ENCODE data around the gene FAM83D. TPM values are rescaled to one million over a fixed set of nuclear protein-coding genes. Genes with fewer than 3 reads are reported as not detected.

FAM83D gene
- total and polyA plus RNA-seq, 2 of the 4 experiments (the other 2 are of a cell fraction): 20.4 to 26.4 TPM

- Histone ChIP-seq H3K9me3 (ENCODE audit: control insufficient read depth, insufficient read depth, low read length) (no peaks in the 10 kb centered on the region), H3K79me1 (ENCODE audit: low read depth in 1 of 2, low read length in 2 of 2) (peaks cover 35 to 68% of the 10 kb centered on the region in 2 experiments), H3K4me3 (ENCODE audit: insufficient read depth, low read depth, low read length) (no peak overlapping the region), H3K27me3 (ENCODE audit: control insufficient read depth, insufficient read depth, low read length) (no peaks in the 10 kb centered on the region), H3K4me1 (ENCODE audit: control insufficient read depth, insufficient read depth, low read length) (peaks cover 21% of the 10 kb centered on the region), H3K9me1 (ENCODE audit: insufficient read depth, low read length) (peaks cover 21% of the 10 kb centered on the region), H3K27ac (ENCODE audit: insufficient read depth, low read length) (peak overlapping the region; percentile 50), H4K20me1 (ENCODE audit: insufficient read depth, low read length) (peaks cover 4% of the 10 kb centered on the region; the same call in 1 of the 2 replicates), H3K23ac (ENCODE audit: low read depth, low read length) (peak overlapping the region; percentile 94; the same call in 1 of the 2 replicates), H3K9ac (ENCODE audit: low read depth, low read length) (peak overlapping the region; percentile 1; the same call in 1 of the 2 replicates), H3K4me2 (ENCODE audit: low read depth, low read length) (peak overlapping the region; percentile 41; the same call in 1 of the 2 replicates), H3K36me3 (ENCODE audit: control insufficient read depth, insufficient read depth, low read length) (no peaks in the 10 kb centered on the region; the same call in 1 of the 2 replicates), H2BK20ac (ENCODE audit: low read depth, low read length) (peak overlapping the region; percentile 98), H2BK120ac (ENCODE audit: low read depth, low read length) (peak overlapping the region; percentile 96), H4K5ac (ENCODE audit: low read depth, low read length) (peak overlapping the region; percentile 73; the same call in 1 of the 2 replicates), H3K18ac (ENCODE audit: low read depth, low read length) (peak overlapping the region; percentile 90; the same call in 1 of the 2 replicates), H2AK9ac (replicated peaks; ENCODE audit: low read depth, low read length, poor library complexity) (no peak overlapping the region), H2AFZ (replicated peaks; ENCODE audit: low read length, poor library complexity) (no peak overlapping the region), H4K8ac (ENCODE audit: low read depth in 2 of 2, low read length in 2 of 2) (peak overlapping the region; percentile 38 to 93; a peak in 3 of 4 replicates), H4K91ac (ENCODE audit: insufficient read depth, low read depth, low read length) (peak overlapping the region; percentile 72), H3K56ac (ENCODE audit: extremely low read depth, insufficient read depth, low read length) (peak overlapping the region; percentile 88), H3K14ac (replicated peaks; ENCODE audit: low read depth, low read length) (peak overlapping the region; percentile 93), H2BK15ac (ENCODE audit: low read depth, low read length) (peak overlapping the region; percentile 68; the same call in 2 of the 3 replicates), H3K4ac (ENCODE audit: low read depth, low read length) (peak overlapping the region; percentile 97; the same call in 1 of the 2 replicates), H2AK5ac (ENCODE audit: low read depth, low read length) (peak overlapping the region; percentile 92), H2BK5ac (ENCODE audit: low read depth, low read length, poor library complexity, severe bottlenecking) (peak overlapping the region; percentile 99)
- BruUV-seq (replicated peaks): no TSS peak
- DNase-seq (peak; percentile 88), ATAC-seq (ENCODE audit: low read depth) (peak; percentile 65)
- ChIA-PET POLR2A (ENCODE audit: unreplicated experiment) (interaction anchor here (1.0 kb wide), 1 partner anchor 8 kb away, joined by 3 read pairs; the partner anchor contains the start of gene DHX35), CTCF (interaction anchor here (1.0 kb wide), 2 partner anchors 8 to 9 kb away, joined by 3 read pairs; partner anchors contain the start of gene DHX35)
- dilution Hi-C loops (cut with HindIII; ENCODE audit: low sequenced_read_pairs, unreplicated experiment) (no loop called here), intact Hi-C loops (cut with micrococcal nuclease) (no loop called here), in situ Hi-C loops (cut with MboI; ENCODE audit: low sequenced_read_pairs) (no loop called here)
- peak; percentile 15 for TF ChIP-seq FOS (IDR thresholded peaks at IDR 0.05; ENCODE audit: low read depth, low read length)
- TF ChIP-seq CHD1 (IDR thresholded peaks at IDR 0.05; ENCODE audit: low read depth, low read length): no peak
- 0 out of 2 replicates have a peak, but pooled peaks have one; percentile 8 for TF ChIP-seq BHLHE40 (IDR thresholded peaks at IDR 0.05; ENCODE audit: low read depth, low read length)
- TF ChIP-seq CEBPB (IDR thresholded peaks at IDR 0.05; ENCODE audit: low read depth, low read length): peak; percentile 25; the same call in 1 of the 2 replicates
- WGBS, 2 experiments (ENCODE audit: extremely low coverage in 2 of 2, insufficient read length in 1 of 2): no CpG with 5 or more reads among the region's 1 CpG
These were observed 44.1 kb downstream of the FAM83D start for GRCh38 chr20:38970302-38970701.

Measured in IMR-90 (cell line).